HCT116 (cell line): ENCODE data around the gene INPPL1. TPM values are rescaled to one million over a fixed set of nuclear protein-coding genes. Genes with fewer than 3 reads are reported as not detected.
A peak's percentile ranks its signal among the peaks of the same experiment; 100 is the strongest.

ENCODE experiments used
- ATAC-seq: fragments of 200-7000 bp; cut with Tn5 transposase; 2 replicates; pipeline ENCODE4 v1.9.1; 2020; ENCODE audit warnings: mild to moderate bottlenecking, moderate library complexity
- BruUV-seq: library from RNA; stranded (reverse); fragments of 400-500 nt; replicated peaks from 2 replicates; lab custom pipeline; 2021; lab: Mats Ljungman, UMichigan
- CTCF ChIA-PET: fragments of 300-600 bp; sonication (Branson Sonifier 250); formaldehyde crosslinking; loops from one replicate; lab custom pipeline; 2021; ENCODE audit warnings: antibody characterized with exemption; lab: Charles Lee
- POLR2A ChIA-PET: fragments of 300-600, 350-600 bp; sonication (Branson Sonifier 250); formaldehyde crosslinking; loops from one replicate; lab custom pipeline; 2021; ENCODE audit warnings: antibody characterized with exemption; lab: Charles Lee
- RAD21 ChIA-PET, 2 experiments: fragments of 300-600 bp; sonication (Branson Sonifier 250); formaldehyde crosslinking; loops; one replicate each; lab custom pipeline; 2023; ENCODE audit warnings: low total read pairs in 2 of 2; ENCODE audit not compliant: uncharacterized antibody in 2 of 2, unreplicated experiment in 2 of 2, low non-redundant PET in 1 of 2; lab: Charles Lee
- DNase-seq: peaks from one replicate; pipeline ENCODE4 v3.0.0-alpha.2; 2010; ENCODE audit warnings: low read depth, low spot score
- H2AFZ ChIP-seq: fragments of 200-600 bp; shearing (Covaris generic), sonication (generic); 2 replicates; pipeline ENCODE4 v1.6.1; 2017; ENCODE audit warnings: low read depth, mixed run types, mixed read lengths, antibody characterized with exemption, low read length; ENCODE audit not compliant: poor library complexity, severe bottlenecking
- H3K27ac ChIP-seq: 2 replicates; pipeline ENCODE4 v1.5.1; 2012; ENCODE audit warnings: low read depth, low read length
- H3K27me3 ChIP-seq: fragments of 200-600 bp; sonication (generic); 2 replicates; pipeline ENCODE4 v1.6.1; 2016; ENCODE audit warnings: mixed run types, low read length, mixed read lengths; ENCODE audit not compliant: insufficient read depth
- H3K36me3 ChIP-seq, 2 experiments: fragments of 200-500 bp in 1 of 2; fragments of 200-600 bp in 1 of 2; sonication (Bioruptor generic) in 1 of 2; sonication (generic) in 1 of 2; 2 replicates each; pipeline versions ENCODE4 v1.5.1 to v1.6.1; 2014 to 2016; ENCODE audit warnings: low read length in 2 of 2, inconsistent platforms in 1 of 2, mixed read lengths in 1 of 2, mixed run types in 1 of 2; ENCODE audit not compliant: insufficient read depth in 2 of 2, control insufficient read depth in 1 of 2
- H3K4me1 ChIP-seq, 2 experiments: fragments of 200-600 bp in 1 of 2; sonication (generic) in 1 of 2; 2 replicates each; pipeline versions ENCODE4 v1.5.1 to v1.6.1; 2012 to 2017; ENCODE audit warnings: low read length in 2 of 2, inconsistent platforms in 1 of 2, mild to moderate bottlenecking in 1 of 2, mixed read lengths in 1 of 2, mixed run types in 1 of 2, moderate library complexity in 1 of 2; ENCODE audit not compliant: insufficient read depth in 2 of 2, control insufficient read depth in 1 of 2
- H3K4me2 ChIP-seq: fragments of 200-600 bp; sonication (generic); 2 replicates; pipeline ENCODE4 v1.6.1; 2017; ENCODE audit warnings: mixed run types, low read length, mixed read lengths
- H3K4me3 ChIP-seq, 2 experiments: fragments of 200-600 bp in 1 of 2; sonication (generic) in 1 of 2; replicated peaks in 1 of 2; 2 replicates each; pipeline ENCODE4 v1.5.1; 2011 to 2016; ENCODE audit warnings: low read length in 2 of 2, control low read depth in 1 of 2, low read depth in 1 of 2, mild to moderate bottlenecking in 1 of 2, mixed read lengths in 1 of 2, mixed run types in 1 of 2
- H3K79me2 ChIP-seq: fragments of 200-600 bp; sonication (generic); 2 replicates; pipeline ENCODE4 v1.6.1; 2017; ENCODE audit warnings: mild to moderate bottlenecking, mixed run types, low read length, moderate library complexity, mixed read lengths; ENCODE audit not compliant: insufficient read depth
- H3K9ac ChIP-seq: fragments of 200-600 bp; sonication (generic); 2 replicates; pipeline ENCODE4 v1.6.1; 2016; ENCODE audit warnings: low read length, mixed read lengths
- H3K9me2 ChIP-seq: fragments of 200-600 bp; sonication (generic), shearing (Covaris generic); 2 replicates; pipeline ENCODE4 v1.6.1; 2017; ENCODE audit warnings: mixed run types, mild to moderate bottlenecking, moderate library complexity; ENCODE audit not compliant: insufficient read depth
- H3K9me3 ChIP-seq, 2 experiments: fragments of 200-500 bp in 1 of 2; fragments of 200-600 bp in 1 of 2; sonication (Bioruptor generic) in 1 of 2; sonication (generic) in 1 of 2; 2 replicates each; pipeline ENCODE4 v1.6.1; 2014 to 2017; ENCODE audit warnings: low read length in 2 of 2, mixed read lengths in 2 of 2, inconsistent platforms in 1 of 2, low read depth in 1 of 2, mild to moderate bottlenecking in 1 of 2, mixed run types in 1 of 2, moderate library complexity in 1 of 2; ENCODE audit not compliant: control insufficient read depth in 1 of 2, insufficient read depth in 1 of 2
- H4K20me1 ChIP-seq: fragments of 200-600 bp; sonication (generic), shearing (Covaris generic); 2 replicates; pipeline ENCODE4 v1.6.1; 2017; ENCODE audit warnings: mixed run types, mild to moderate bottlenecking, moderate library complexity; ENCODE audit not compliant: insufficient read depth
- CBX3 ChIP-seq: IDR thresholded peaks from 2 replicates; pipeline ENCODE4 v1.6.1; 2012; ENCODE audit warnings: low read depth
- CTCF ChIP-seq, 3 experiments: fragments of 200-600 bp in 1 of 3; sonication (generic) in 1 of 3; IDR thresholded peaks in 2 of 3; conservative IDR thresholded peaks in 1 of 3; 2 replicates each; pipeline ENCODE4 v1.5.1; 2012 to 2017; ENCODE audit warnings: low read depth in 2 of 3, low read length in 2 of 3, antibody characterized with exemption in 1 of 3, borderline replicate concordance in 1 of 3, control low read depth in 1 of 3, mild to moderate bottlenecking in 1 of 3, mixed read lengths in 1 of 3, mixed run types in 1 of 3, moderate library complexity in 1 of 3; ENCODE audit not compliant: insufficient read depth in 1 of 3
- ELF1 ChIP-seq: IDR thresholded peaks from 2 replicates; pipeline ENCODE4 v1.6.1; 2012; ENCODE audit warnings: low read depth, borderline replicate concordance
- POLR2A ChIP-seq: IDR thresholded peaks from 2 replicates; pipeline ENCODE4 v1.7.0; 2011; ENCODE audit warnings: borderline replicate concordance; ENCODE audit not compliant: insufficient read depth, insufficient read length; ENCODE audit errors: extremely low read depth
- POLR2AphosphoS5 ChIP-seq: IDR thresholded peaks from 2 replicates; pipeline ENCODE4 v1.6.1; 2011; ENCODE audit warnings: mild to moderate bottlenecking, low read depth, low read length, moderate library complexity
- RAD21 ChIP-seq: IDR thresholded peaks from 2 replicates; pipeline ENCODE4 v1.6.1; 2012; ENCODE audit warnings: low read depth, mild to moderate bottlenecking
- SP1 ChIP-seq: IDR thresholded peaks from 2 replicates; pipeline ENCODE4 v1.6.1; 2012; ENCODE audit warnings: low read depth
- TCF7L2 ChIP-seq: IDR thresholded peaks from 2 replicates; pipeline ENCODE4 v1.7.0; 2011; ENCODE audit warnings: borderline replicate concordance, inconsistent platforms; ENCODE audit not compliant: insufficient read depth, insufficient read length; ENCODE audit errors: extremely low read depth
- intact Hi-C: fragments of 100-400 bp; cut with micrococcal nuclease; formaldehyde crosslinking; loops from 2 replicates; pipeline ENCODE4 v1.10.0; 2022
- total RNA-seq: library from RNA; stranded (reverse); gene quantifications from one replicate; pipeline ENCODE4 v1.2.1, GENCODE V29; 2021; ENCODE audit not compliant: unreplicated experiment

Gene INPPL1
- total RNA-seq, 1 experiment from 2014 or later = 132 TPM

- Histone ChIP-seq H3K9ac (no peak overlapping the region), H3K36me3 (peaks cover 5 to 9% of the 10 kb centered on the region in 2 experiments; a peak in 2 of 4 replicates), H3K9me3 (no peaks in the 10 kb centered on the region), H3K79me2 (no peaks in the 10 kb centered on the region), H3K27ac (no peak overlapping the region), H2AFZ (no peak overlapping the region), H3K9me2 (no peaks in the 10 kb centered on the region), H3K27me3 (no peaks in the 10 kb centered on the region), H3K4me3 (no peak overlapping the region), H3K4me1 (peaks cover 0 to 4% of the 10 kb centered on the region in 2 experiments; a peak in 1 of 4 replicates), H4K20me1 (no peaks in the 10 kb centered on the region), H3K4me2 (no peak overlapping the region)
- DNase-seq (peak; percentile 44), ATAC-seq (peak; percentile 94)
- ChIA-PET POLR2A (interaction anchor here (0.9 kb wide), 1 partner anchor 126 kb away, joined by 3 read pairs; the partner anchor contains the start of gene ANAPC15), RAD21 (interaction anchor here in 1 of 2 experiments (1.2 kb wide), 1 partner anchor 176 kb away, joined by 3 read pairs; no protein-coding TSS in a partner anchor), CTCF (interaction anchor here (0.6 to 1.4 kb wide), 12 partner anchors 9 to 259 kb away, joined by 3 to 10 read pairs (median 4); partner anchors contain the start of gene CLPB)
- intact Hi-C loops = loop anchor here (1.0 kb wide), 1 partner anchor 213 kb away; no protein-coding TSS in a partner anchor
- TF ChIP-seq POLR2AphosphoS5 (peak; percentile 7; the same call in 1 of the 2 replicates), ELF1 (no peak), CBX3 (no peak), CTCF (IDR thresholded peaks at IDR 0.05 in 2 of 3, conservative IDR thresholded peaks at IDR 0.05 in 1 of 3; ENCODE audit: borderline replicate concordance in 1 of 3, insufficient read depth in 1 of 3, low read depth in 2 of 3, low read length in 2 of 3) (peak; percentile 62 to 92 (median 86); a peak in 5 of 6 replicates), SP1 (no peak), TCF7L2 (no peak), RAD21 (peak; percentile 72), POLR2A (no peak)
- BruUV-seq = no TSS peak
These were observed 13.5 kb downstream of the INPPL1 start for GRCh38 chr11:72238040-72238450.
